NCI-H2107 treated with DMSO at 0.1 percent for 48 hours (cell line): ENCODE data around the gene SFXN4.

Experiments used
- DNase-seq: peaks from one replicate; lab custom pipeline; 2025; ENCODE audit not compliant: unreplicated experiment; lab: John Stamatoyannopoulos, UW

Gene SFXN4, protein sequence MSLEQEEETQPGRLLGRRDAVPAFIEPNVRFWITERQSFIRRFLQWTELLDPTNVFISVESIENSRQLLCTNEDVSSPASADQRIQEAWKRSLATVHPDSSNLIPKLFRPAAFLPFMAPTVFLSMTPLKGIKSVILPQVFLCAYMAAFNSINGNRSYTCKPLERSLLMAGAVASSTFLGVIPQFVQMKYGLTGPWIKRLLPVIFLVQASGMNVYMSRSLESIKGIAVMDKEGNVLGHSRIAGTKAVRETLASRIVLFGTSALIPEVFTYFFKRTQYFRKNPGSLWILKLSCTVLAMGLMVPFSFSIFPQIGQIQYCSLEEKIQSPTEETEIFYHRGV

DNA sequence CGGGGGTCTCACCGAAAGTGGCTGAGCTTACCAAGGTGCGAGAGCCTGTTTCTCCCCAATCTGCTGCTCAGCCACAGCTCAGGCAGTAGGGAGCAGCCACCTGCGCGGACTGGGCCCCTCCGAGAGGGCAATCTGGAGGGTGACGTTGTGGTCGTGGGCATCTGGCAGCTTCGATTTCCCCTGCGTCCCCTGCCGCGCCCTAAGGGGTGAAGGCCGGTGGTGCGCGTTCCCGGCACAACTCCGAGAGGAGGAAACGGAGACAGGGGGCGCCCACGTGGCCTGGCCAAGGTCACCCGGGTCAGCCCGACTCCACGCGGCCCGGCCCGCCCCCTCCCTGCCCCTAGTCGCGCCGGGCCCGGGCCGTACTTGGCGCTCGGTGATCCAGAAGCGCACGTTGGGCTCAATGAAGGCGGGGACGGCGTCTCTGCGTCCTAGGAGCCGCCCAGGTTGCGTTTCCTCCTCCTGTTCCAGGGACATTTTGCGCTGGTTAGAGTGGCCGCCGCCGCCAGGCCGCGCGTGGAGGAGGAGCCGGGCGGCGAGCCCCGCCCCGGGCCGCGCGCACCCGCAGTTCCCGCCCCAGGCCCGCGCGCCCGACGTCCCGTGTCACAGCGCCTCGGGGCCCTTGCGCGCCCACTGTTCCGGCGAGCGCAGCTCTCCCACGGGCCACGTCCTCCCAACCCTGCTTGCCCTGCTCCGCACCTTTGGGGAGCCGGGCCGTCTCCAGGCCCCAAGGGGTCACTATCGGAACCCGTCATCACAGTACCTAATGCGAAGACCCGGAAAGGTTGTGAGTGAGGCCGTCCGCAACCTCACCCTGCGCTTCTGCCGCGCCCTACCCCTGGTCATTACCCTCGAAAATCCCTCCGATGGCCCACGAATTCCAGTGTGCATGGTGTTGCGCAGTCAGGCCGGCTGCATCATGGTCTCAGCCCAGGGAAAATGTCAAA, at the start of gene SFXN4:
TSS of gene SFXN4 (minus strand) at position 544 of the 947 bp plus-strand sequence. CDS start at position 477, 67 bp downstream.
- DNase-seq: peak; percentile 3

DNA sequence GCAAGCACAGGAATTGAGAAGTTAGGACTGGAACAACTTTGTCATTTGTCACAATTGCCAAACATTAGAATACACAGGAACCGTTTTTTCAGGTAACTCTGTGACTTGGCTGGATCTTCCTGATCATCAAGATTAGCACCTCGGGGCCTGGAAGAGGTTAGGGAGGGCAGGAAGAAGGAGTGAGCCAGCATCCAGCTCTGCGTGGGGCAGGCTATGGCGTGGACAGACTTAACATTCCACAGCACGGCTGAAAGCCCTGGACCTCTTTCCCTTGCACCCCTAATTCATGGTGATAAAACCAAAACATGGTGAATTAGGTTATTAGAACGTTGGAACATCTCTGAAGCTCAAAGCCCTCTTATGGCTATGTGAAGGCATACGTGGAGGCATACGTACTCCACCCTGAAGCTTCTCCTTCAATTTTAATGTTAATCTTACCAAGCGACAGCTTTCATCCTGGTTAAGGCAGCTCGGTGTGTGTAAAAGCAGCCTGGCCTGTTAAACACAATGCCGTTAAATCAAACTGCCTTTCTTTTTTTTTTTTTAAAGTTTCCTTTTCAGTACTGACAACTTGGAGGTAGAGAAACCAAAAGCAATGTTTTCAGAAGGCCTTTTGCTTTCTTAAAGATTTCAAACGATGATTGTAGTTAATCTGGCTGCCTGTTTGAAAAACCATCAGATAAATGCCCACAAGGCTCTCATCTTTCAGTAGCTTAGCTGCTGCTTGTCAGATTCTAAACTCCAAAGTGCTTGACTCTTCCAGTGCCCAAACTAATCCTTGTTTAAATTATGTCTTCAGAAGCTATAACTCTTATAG, 46.3 kb upstream of the SFXN4 start:
- no peak for DNase-seq

DNA sequence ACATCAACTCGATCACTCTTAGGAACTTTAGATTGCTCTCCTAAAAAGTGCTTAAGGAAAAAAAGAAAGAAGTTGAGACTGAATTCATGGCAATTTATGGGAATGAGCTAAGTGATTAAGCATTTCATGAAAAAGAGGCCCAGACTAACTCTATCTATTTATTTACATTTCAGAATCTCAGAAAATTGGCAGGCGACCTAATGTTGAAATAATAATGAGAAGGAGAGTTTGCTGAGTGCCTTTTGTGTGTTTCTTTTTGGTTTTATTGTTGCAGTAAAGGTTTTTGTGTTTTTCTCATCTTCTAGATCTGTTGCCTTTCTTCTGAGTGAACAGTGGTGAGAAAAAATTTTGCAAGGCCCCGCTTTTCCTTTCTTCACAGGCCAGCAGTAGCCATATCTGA, 45.7 kb upstream of the SFXN4 start:
- DNase-seq: no peak

DNA sequence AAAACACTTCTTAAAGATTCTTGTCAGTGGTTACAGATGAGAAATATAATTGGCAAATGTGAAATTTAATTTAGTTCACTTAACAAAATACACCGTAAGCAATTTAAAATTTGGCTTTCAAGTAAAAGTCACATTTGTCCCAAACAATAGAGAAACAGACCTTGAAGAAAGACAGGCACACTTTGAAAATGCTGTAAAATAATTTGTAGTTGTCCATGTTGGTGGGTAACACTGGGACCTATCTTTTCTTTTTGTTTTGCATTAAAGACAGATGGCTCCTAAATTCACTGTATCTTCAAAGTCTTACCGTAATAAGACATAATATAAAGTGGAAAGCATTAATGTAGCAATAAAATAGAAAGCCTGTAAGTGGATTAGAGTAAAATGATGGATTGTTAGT, 45.1 kb upstream of the SFXN4 start:
- DNase-seq: no peak

DNA sequence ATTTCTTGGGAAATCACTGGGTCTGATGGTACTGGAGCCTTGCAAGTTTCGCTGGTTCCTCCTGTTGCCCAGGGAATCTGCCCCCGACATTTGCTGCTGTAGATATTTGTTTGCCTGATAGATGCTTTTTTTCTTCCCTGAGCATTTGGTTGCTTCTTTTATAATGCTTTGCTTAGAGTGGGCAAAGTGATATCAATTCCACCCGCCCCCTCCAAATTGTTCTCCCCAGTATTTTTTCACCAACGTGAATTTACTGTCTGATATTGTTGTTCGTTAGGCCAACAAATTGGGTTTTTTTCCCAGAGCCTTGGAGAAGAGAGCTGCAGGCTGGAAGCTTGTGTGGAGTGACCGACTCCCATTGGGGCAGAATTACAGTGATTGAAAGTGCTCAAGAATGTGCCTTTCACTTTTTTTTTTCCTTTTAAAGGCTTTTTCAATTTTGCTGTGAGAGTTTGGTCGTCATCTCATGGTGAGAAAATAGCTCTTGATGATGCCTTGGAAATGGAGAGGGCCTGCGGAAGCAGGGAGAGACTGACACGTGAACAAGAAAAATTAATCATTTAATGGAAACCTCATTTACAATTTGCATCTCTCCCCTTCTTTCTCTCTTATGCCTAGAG, 44.3 kb upstream of the SFXN4 start:
- DNase-seq: no peak

DNA sequence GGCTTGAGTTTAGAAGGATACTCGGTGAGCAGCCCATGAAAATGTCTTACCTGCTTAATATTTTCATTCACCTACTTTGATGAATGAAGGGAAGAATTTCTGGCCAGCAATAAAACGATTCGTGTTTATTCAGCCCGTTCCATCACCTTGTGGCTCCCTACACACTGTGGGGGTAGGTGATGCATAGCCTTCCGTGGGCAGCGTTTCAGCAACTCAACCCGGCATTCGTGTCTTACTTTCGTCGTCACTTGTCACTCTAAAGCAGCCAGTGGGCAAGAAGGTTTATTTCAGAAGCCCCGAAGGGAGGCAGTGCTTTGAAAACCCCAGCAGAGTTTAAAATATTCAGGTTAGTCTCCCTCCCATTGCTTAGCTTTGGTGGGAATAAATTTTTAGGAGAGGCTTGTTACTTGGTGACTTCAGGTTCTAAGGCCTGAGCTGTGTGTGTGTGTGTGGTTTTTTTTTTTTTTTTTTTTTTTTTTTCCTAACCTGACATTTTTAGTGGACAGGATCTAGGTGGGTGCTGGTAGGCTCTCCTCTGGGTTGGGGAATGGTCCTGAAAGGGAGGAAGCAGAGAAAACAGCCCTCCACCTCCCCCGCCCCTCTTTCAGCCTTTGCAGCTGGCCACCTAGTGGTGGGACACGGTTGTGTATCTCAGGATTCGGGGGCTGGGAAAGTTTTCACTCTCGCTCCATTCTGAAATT, 43.7 kb upstream of the SFXN4 start:
- DNase-seq: no peak

DNA sequence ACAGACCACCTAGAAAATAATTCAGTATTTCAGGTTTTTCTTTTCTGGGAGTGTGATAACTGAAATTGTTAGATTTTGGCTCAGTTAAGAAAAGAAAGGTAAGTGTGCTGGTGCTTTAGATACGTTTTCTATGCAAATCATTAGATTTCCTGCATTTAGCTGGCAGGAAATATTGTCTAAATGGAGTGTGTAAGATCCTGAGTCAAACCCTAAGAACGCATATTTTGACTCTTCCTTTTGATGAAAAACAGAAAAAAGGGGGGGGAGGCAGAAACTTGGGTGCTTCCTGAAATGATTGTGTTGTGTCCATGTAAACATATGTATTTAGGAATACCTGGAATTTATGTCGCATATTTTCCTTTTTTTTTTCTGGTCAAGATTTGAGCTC, 43.0 kb upstream of the SFXN4 start:
- DNase-seq: no peak

DNA sequence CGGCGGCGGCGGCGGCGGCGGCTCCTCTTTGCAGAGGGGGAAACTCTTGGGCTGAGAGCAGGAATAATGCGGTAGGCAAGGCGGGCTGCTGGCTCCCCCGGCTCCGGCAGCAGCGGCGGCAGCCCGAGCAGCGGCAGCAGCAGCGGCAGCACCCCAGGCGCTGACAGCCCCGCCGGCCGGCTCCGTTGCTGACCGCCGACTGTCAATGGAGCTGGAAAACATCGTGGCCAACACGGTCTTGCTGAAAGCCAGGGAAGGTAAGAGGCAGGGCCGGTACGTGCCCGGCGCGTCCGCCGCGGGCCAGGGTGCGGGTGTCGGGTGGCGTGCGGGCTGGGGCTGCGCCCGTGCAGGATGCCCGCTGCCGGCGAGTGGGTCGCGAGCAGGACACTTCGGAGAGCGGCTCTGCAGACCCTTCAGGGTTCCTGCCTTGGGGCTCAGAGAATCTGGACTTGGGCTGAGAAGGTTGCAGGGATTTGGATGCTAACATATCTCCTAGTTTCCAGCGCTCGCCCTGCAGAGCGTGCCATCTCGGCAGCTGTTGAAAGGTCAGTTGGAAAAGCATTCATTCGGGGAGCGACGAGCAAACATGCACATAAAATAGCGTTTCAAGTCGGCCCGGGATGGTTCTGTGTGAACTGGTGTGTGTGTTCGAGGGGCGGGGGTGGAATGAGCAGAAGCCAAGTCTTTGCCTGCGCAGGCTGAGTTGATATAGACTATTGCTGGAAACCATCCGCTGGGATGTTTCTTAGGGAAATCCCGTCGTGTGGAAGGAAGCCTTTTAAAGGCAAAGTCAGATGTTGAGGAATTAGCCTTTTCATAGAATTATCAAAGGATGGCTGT, 42.4 kb upstream of the SFXN4 start:
- DNase-seq: no peak

DNA sequence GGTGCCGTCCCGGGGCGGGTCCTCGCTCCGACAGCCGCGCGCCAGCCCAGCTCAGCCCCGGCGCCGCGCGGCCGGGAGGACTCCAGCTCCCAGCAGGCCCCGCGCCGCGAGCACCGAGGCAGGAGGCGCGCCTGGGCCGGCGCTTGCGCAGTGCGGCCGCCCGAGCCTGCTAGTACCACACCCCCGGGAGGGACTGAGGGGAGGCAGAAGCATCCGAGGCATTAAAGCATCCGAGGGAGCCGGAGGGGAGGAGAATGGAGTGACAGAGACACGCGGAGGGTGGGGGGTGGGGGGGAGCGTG, 41.8 kb upstream of the SFXN4 start, which contains the start of gene GRK5:
TSS of gene GRK5 (plus strand) at position 206 of the 301 bp plus-strand sequence. CDS start 347 bp downstream, outside the sequence.
- peak; percentile 26 for DNase-seq

DNA sequence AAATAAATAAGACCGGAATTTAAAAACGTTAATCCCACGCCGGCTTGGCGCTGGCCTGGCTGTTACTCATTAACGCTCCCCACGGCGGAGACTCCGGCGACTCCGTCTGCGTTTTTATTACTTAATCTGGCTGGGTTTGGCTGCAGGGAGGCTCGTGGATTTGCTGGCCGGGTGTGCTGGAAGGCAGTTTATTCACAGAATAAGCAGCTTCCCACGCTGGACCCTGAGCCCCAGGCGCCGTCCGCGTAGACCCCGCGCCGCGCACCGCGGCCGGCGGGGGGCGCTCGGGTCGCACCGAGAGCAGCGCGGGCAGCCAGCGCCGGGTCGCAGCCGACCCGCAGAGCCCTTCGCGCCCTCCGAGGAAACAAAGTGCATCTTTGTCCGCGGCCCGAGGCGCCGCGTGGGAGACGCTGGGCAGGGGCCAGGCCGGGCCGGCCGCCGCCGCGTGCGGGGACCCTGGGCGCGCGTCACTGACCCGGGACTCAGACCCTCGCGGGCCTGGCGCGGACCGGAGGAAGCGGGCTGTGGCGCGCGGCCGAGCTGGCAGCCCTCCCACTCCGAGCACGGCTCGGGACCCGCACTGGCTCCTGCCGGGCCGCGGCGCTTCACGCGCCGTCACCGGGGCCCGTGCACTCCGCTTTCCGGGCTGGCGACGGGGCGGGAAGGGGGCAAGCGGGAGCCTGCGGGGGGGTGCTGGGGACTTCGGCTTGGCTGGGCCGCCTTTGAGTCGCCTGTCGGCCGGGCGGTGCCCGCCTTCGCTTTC, 41.3 kb upstream of the SFXN4 start:
- no peak for DNase-seq

DNA sequence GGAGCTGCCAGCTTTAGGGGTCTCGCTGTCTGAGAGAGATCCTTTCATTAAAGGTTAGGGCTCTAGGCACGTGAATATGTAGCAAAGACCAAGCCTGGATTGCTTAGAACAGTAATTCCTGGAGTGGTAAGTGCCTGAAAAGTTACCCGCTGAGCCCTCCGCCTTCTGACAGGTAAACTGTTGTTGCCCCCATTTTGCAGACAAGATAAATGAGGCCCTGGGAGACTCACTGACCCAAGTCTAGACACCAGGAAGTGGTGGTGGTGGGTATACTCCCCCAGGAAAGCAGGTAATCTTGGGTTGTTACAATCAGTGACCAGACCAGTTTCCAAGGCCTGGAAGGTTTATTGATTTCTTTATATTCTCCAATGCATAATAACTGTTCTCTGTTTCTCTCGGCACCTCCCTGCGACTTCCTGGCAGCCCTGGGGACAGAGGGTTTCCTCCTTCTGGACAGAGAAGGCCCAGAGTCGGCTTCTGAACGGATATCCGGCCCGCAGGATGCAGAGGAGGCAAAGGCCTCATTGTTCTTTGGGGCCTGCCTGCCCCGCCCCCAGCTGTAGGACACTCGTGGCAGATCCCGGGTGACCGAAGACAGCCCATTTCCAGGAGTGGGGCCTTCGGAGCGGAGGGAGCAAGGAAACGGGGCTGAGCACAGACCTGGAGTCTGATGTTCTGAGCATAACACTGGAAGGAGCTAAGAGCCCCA, 40.5 kb upstream of the SFXN4 start:
- DNase-seq: no peak

DNA sequence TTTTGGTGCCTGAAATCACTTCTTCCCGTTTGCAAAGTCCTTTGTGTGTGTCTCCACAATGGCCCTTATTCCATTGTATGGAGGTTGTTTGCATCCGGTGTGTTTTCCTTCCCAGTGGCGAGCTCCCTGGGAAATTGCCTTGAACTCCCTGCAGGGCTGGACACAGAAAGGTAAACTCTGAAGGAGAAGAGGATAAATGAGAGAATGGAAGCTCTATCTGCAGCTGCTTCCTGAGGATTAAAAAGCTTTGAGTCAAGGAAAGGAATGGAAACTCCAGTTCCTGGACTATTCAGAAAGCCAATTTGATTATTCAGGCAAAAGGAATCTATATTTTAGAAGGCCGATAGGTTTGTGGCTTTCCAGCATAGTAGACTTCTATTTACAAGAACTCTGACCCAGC, 37.5 kb upstream of the SFXN4 start:
- DNase-seq: no peak

DNA sequence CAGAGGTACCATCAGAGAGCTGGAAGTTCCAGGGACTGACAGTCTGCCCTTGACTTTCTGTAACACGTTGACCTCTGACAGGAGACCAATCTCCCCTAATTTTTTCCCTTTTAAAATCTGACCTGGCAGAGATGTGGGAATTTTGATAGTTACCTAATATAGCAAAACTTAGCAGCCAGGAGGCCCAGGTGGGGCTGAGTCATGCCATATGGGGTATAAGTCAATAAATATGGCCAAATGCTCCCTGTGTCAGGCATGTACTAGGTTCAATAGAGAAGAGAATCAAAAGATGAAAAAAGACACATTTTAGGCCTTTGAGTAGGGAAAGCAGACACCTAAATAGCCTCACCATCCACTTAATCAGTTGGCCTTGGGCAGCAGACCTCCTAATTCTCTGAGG, 35.7 kb upstream of the SFXN4 start:
- DNase-seq: no peak

DNA sequence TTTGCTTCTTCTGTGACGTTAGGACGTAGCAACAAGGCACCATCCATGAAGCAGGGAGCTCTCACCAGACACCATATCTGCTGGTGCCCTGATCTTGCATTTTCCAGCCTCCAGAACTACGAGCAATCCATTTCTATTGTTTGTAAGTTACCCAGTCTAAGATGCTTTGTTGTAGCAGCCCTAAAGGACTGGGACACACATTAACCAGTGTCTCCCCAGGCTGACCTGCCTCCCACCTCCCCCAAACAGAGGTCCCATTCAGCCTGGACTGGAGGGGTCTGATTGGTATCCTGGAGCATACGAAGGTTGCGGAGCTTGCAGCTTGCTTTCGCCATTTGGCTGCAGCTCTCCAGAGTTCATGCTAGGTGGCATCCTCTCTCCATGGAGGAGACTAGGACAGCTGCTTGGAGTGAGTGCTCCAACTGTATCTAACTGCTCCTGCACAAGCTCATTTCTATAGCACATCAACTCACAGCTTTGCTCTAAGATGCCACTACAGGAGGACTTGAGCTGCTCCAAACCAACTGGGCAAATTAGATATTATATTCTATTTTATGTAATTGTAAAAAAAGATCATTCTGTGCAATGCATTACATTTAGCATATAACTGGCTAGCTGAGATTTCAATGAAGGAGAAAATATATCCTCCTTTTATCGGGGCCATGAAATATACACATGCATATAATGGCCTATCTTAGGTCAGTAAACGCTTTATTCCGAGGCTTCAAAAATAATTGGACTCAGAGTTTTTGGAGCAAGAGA, 33.9 kb upstream of the SFXN4 start:
- DNase-seq: no peak

DNA sequence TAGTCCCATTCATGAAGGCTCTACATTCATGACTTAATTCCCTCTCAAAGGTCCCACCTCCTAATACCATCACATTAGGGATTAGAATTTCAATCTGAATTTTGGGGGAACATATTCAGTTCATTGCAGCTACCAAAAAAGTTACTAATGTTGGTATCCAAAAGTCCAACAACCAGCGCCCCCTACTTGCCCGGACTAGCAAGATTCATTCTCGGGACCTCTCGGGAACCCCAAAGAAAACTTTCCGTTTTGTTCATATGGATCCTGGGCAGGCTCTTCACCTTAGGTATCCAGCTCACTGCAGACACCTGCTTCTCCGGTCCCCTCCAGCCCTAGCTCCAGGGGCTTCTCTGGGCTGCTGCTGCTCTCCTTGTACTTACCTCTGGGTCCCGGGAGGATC, 32.9 kb upstream of the SFXN4 start:
- no peak for DNase-seq

DNA sequence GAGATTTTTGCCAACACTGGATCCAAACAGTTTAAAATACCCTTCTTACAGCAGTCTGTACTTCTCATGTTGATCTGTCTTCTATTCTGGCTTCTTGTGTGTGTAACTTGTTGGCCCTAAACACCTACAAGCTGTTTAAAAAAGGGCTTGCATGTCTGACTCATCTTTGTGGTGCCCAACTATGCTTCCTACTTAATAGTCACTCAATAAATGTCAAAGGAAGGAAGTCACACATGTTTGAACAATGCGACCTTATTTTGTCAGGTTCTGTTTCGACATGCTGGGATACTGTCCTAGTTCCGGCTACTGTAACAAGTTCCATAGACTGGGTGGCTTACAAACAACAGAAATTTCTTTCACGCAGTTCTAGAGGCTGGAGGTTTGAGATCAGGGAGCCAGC, 32.4 kb upstream of the SFXN4 start:
- no peak for DNase-seq

DNA sequence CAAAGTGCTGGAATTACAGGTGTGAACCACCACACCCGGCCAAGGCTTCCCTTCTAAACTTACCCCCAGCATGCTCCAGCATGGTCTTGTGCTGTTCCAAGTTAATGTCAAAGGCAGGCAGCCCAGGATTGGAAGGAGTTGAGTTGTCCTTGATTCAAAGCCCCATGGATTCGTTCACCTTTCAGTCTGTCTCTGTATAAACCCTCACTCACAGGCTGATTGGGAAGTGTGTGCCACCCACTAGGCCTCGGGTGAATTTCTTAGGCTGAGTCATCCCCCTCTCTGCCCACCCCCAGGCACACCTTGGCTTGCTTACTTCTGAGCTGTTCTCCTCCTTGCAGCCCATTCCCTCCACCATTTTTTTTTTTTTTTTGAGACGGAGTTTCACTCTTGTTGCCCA, 26.4 kb upstream of the SFXN4 start:
- DNase-seq: no peak
